Fibroblast of mammary gland (primary cell): ENCODE measurements around the gene RFTN1.

Source experiments
- DNase-seq: peaks from one replicate; pipeline ENCODE4 v3.0.0-alpha.2; 2010; ENCODE audit warnings: low read depth
- H3K4me3 ChIP-seq: 2 replicates; pipeline ENCODE4 v1.5.1; 2011; ENCODE audit warnings: low read depth, mild to moderate bottlenecking, low read length, moderate library complexity; ENCODE audit not compliant: control insufficient read depth
- TF ChIP-seq, protein P1 (sequence below): conservative IDR thresholded peaks from 2 replicates; pipeline ENCODE4 v1.5.1; 2011; ENCODE audit warnings: low read depth, low read length, inconsistent platforms; ENCODE audit not compliant: control insufficient read depth, insufficient read depth

RFTN1 gene, protein sequence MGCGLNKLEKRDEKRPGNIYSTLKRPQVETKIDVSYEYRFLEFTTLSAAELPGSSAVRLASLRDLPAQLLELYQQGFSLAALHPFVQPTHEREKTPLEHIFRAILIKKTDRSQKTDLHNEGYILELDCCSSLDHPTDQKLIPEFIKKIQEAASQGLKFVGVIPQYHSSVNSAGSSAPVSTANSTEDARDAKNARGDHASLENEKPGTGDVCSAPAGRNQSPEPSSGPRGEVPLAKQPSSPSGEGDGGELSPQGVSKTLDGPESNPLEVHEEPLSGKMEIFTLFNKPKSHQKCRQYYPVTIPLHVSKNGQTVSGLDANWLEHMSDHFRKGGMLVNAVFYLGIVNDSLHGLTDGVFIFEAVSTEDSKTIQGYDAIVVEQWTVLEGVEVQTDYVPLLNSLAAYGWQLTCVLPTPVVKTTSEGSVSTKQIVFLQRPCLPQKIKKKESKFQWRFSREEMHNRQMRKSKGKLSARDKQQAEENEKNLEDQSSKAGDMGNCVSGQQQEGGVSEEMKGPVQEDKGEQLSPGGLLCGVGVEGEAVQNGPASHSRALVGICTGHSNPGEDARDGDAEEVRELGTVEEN

DNA sequence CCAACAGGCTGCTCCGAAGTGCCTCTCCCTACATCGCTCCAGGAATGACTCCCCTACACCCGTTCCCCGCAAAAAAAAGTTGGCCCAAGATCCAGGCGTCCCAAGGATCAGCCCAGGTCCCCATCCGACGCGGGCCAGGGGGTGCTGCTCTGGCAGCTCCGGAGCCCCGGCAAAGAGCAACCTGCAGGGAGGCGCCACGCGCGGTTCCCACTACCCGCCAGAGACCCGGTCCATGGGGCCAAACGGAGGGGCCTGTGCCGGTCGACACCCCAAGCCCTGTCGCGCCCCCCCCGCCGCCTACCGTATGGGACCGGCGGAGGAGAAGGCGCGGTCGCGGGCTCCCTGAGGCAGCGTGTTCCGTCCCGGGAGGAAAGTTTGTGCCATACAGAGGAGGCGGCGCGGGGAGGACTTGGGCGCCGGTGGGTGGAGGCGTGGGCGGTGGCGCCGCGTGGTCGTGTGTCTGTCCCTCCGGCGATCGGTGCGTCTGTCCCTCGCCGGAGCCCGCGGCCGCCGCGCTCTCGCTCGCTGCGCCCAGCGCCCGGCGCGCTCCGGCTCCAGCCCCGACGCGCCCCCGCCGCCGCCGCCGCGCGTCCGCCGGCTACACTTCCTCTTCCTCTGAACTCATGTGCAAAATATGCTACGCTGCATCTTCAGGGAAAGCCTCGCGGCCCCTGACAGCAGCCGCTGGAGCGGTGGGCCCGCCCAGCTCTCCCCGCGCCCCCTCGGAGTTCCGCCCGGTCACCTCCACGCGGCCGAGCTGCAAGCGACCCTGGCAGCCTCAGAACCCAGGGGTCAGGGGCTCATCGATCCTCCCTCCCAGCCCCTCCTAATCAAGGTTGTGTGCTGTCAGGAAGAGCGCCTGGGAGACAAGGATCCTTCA lies at the start of gene RFTN1:
TSS of gene RFTN1 (minus strand) at position 559 of the 880 bp plus-strand sequence. CDS start 19,830 bp downstream, outside the sequence.
- H3K4me3 ChIP-seq = peak within 1 kb of the TSS; percentile 88
- peak; percentile 50 for DNase-seq
- TF ChIP-seq, protein P1, sequence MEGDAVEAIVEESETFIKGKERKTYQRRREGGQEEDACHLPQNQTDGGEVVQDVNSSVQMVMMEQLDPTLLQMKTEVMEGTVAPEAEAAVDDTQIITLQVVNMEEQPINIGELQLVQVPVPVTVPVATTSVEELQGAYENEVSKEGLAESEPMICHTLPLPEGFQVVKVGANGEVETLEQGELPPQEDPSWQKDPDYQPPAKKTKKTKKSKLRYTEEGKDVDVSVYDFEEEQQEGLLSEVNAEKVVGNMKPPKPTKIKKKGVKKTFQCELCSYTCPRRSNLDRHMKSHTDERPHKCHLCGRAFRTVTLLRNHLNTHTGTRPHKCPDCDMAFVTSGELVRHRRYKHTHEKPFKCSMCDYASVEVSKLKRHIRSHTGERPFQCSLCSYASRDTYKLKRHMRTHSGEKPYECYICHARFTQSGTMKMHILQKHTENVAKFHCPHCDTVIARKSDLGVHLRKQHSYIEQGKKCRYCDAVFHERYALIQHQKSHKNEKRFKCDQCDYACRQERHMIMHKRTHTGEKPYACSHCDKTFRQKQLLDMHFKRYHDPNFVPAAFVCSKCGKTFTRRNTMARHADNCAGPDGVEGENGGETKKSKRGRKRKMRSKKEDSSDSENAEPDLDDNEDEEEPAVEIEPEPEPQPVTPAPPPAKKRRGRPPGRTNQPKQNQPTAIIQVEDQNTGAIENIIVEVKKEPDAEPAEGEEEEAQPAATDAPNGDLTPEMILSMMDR = no peak

DNA sequence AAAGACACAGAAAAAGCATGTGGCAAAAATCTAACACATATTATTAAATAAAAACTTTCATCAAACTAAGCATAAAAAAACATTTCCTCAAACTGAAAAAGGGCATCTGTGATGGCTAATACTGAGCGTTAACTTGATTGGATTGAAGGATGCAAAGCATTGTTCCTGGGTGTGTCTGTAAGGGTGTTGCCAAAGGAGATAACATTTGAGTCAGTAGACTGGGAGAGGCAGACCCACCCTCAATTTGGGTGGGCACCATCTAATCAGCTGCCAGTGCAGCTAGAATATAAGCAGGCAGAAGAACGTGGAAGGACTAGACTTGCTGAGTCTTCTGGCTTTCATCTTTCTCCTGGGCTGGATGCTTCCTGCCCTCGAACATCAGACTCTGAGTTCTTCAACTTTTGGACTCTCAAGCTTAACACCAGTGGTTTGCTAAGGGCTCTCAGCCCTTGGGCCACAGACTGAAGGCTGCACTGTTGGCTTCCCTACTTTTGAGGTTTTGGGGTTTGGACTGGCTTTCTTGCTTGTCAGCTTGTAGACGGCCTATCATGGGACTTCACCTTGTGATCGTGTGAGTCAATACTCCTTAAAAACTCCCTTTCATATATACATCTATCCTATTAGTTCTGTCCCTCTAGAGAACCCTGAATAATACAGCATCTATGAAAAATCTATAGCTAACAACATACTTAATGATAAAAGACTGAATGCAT lies 46.3 kb upstream of the RFTN1 start:
- TF ChIP-seq, protein P1 = no peak
- H3K4me3 ChIP-seq = no peak overlapping the region
- DNase-seq = no peak

DNA sequence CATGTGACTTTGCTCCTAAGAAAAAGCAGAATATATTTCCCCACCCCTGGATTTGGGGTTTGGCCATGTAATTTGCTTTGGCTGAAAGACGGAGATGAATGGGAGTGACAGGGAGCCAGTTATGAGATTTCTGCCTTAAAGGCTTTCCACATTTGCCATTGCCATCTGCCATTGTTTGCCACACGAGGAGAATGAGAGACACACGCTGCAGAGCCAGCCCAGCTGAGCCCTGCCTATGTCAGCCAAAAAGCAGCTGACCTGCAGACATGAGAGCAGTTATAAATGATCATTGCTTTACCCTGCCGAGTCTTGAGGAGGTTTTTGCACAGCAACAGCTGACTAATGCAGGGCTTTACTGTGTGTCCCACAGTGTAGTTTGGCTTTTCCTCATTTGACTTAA lies 40.6 kb upstream of the RFTN1 start:
- DNase-seq = no peak
- H3K4me3 ChIP-seq = no peak overlapping the region
- TF ChIP-seq, protein P1 = no peak

DNA sequence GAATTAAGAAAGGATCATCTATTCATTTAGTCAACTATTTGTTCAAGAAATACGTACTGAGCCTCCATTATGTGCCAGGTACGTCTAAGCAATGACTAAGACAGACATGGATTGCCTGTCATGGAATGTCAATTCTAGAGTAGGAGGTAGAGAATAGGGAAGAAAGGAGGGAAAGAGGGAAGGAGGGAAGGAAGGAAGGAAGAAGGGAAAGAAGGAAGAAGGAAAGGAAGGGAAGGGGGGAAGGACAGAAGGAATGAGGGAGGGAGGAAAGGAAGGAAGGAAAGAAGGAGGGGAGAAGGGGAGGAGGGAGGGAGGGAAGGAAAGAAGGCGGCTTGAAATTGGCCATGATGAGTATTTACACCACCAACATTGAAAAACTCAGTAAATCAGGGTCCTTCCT lies 39.3 kb upstream of the RFTN1 start:
- DNase-seq = no peak
- TF ChIP-seq, protein P1 = no peak

DNA sequence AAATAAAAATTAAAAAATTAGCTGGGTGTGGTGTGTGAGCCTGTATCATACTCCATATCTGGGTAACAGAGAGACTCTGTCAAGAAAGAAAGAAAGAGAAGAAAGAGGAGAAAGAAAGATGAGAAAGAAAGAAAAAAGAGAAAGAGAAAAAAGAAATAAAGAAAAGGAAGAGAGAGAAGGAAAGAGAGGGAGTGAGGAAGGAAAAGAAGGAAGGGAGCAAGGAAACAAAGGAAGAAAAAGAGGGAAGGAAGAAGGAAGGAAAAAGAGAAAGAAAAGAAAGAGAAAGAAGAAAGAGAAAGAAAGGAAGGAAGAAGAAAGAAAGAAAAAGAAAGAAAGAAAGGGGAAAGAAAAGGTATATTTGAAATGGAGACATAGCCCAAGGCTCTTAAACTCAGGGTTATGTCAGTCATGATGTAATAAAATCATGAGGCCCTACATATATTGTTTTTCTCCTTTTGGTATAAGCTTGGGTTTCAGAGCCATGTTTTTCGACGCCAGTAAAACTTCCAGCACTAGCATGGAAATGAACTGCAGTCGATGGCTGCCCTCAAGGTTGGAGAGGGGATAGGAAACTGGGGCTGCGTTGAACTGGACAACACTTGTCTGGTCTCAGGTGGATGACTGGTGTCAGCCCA lies 38.0 kb upstream of the RFTN1 start:
- H3K4me3 ChIP-seq = no peak overlapping the region
- DNase-seq = no peak
- TF ChIP-seq, protein P1 = no peak

More for the DNA sequence above, 39.3 kb upstream of the RFTN1 start:
- no peak overlapping the region for H3K4me3 ChIP-seq
